ENCODE data around the gene ACTG1.

ACTG1 gene

GRCh38 chr17:81539571-81539900 is 26.9 kb upstream of the ACTG1 start:
- no peak overlapping the region for H3K9ac ChIP-seq (ENCODE audit: insufficient read length, low read depth)
- H3K9me3 ChIP-seq (ENCODE audit: insufficient read depth, low read length) = no peaks in the 10 kb centered on the region
- DNase-seq (ENCODE audit: low read depth, low spot score) = no peak
- H3K4me1 ChIP-seq (ENCODE audit: insufficient read depth, insufficient read length) = peaks cover 2% of the 10 kb centered on the region
- TF ChIP-seq ZNF274 (IDR thresholded peaks at IDR 0.05; ENCODE audit: low read depth, low read length) (no peak), YY1 (IDR thresholded peaks at IDR 0.05; ENCODE audit: insufficient read depth, insufficient read length) (no peak), SUZ12 (IDR thresholded peaks at IDR 0.05; ENCODE audit: extremely low read depth, insufficient read depth, insufficient read length) (no peak)
- peaks cover 71% of the 10 kb centered on the region for H3K36me3 ChIP-seq (ENCODE audit: insufficient read depth, insufficient read length, low read length)
- no peak overlapping the region for H3K4me3 ChIP-seq (ENCODE audit: insufficient read length, low read depth)
- no peaks in the 10 kb centered on the region for H3K27me3 ChIP-seq (ENCODE audit: insufficient read depth, insufficient read length)

DNA sequence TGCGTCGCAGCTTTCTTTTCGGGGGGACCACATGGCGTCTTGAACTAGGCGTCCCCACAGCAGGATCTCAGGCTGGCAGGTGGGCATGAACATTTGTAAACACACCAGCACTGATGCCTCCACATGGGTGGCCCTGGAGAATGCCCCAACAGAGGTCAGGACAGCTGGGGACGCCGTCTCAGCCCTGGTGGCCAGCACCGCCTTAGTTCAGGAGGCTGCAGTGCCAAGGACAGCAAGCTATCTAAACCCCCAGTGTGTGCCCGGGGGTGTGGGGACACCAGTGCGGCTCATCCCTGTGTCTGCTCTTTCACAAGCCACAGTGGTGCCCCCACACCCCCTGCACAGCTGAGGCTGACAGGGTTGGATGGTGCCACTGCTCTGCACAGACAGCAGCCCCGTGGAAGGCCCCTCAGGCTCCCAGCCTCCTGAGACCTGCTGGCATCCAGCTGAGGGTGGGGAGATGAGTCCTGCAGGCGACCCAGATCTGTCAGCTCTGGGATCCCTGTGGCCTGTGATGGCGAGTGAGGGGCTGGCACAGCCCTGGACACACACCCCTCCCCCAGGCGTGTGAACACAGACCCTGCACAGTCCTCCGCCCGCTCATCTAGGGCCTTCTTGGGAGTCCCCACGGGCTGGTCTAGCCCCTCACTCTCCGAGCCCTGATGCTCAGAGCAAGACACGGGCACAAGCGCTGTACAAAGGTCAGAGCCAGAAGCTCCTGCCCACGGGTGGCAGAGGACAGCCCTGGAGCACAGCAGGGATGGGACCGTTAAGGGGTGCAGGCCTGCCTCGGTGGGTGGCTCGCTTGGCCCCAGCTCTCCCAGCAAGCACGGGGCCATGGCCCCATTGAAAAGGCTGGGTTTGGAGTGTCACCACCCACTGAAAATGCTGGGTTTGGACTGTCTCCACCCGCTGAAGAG is 26.3 kb upstream of the ACTG1 start:
- Histone ChIP-seq H3K9me3 (ENCODE audit: insufficient read depth, low read length) (no peaks in the 10 kb centered on the region), H3K9ac (ENCODE audit: insufficient read length, low read depth) (no peak overlapping the region), H3K36me3 (ENCODE audit: insufficient read depth, insufficient read length, low read length) (peaks cover 65% of the 10 kb centered on the region), H3K4me3 (ENCODE audit: insufficient read length, low read depth) (no peak overlapping the region), H3K4me1 (ENCODE audit: insufficient read depth, insufficient read length) (peaks cover 4% of the 10 kb centered on the region), H3K27me3 (ENCODE audit: insufficient read depth, insufficient read length) (no peaks in the 10 kb centered on the region)
- no peak for DNase-seq (ENCODE audit: low read depth, low spot score)
- TF ChIP-seq ZNF274 (IDR thresholded peaks at IDR 0.05; ENCODE audit: low read depth, low read length) (no peak), YY1 (IDR thresholded peaks at IDR 0.05; ENCODE audit: insufficient read depth, insufficient read length) (no peak), SUZ12 (IDR thresholded peaks at IDR 0.05; ENCODE audit: extremely low read depth, insufficient read depth, insufficient read length) (no peak)

DNA sequence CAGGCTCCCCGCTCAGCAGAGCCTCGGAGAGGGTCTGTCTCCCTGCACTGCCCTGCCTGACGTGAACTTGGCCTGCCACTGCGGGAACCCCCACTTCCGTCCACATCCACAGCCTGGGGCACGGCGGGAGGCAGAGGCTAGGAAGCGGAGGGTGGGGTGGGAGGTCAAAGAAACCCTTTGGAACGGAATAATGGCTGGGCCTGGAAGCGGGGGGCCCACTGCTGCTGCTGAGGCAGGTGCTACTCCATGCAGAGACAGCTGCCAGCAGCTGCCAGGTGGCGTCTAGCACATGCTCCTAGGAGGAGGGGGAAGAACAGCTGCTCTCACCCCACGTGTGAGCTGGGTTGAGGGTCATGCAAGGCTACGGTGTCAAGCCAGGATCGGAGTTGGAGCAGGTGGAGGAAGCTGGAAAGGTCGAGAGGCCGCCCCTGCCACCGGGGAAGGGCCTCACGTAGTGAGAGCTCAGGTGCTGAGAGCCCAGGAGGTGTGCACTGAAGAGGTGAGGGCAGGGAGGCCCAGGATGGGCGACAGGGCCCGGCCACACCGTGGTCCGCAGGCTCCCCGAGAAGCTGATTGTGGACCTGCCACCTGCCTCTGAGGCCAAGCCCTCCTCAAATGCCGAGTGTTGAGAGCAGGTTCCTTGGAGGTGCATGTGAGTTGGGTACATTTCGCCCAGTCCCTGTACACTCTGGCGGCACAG is 25.4 kb upstream of the ACTG1 start:
- Histone ChIP-seq H3K36me3 (ENCODE audit: insufficient read depth, insufficient read length, low read length) (peaks cover 56% of the 10 kb centered on the region), H3K4me1 (ENCODE audit: insufficient read depth, insufficient read length) (peaks cover 4% of the 10 kb centered on the region), H3K9me3 (ENCODE audit: insufficient read depth, low read length) (no peaks in the 10 kb centered on the region), H3K27me3 (ENCODE audit: insufficient read depth, insufficient read length) (peaks cover 3% of the 10 kb centered on the region), H3K4me3 (ENCODE audit: insufficient read length, low read depth) (no peak overlapping the region), H3K9ac (ENCODE audit: insufficient read length, low read depth) (no peak overlapping the region)
- no peak for DNase-seq (ENCODE audit: low read depth, low spot score)
- TF ChIP-seq SUZ12 (IDR thresholded peaks at IDR 0.05; ENCODE audit: extremely low read depth, insufficient read depth, insufficient read length) (no peak), YY1 (IDR thresholded peaks at IDR 0.05; ENCODE audit: insufficient read depth, insufficient read length) (no peak), ZNF274 (IDR thresholded peaks at IDR 0.05; ENCODE audit: low read depth, low read length) (no peak)

DNA sequence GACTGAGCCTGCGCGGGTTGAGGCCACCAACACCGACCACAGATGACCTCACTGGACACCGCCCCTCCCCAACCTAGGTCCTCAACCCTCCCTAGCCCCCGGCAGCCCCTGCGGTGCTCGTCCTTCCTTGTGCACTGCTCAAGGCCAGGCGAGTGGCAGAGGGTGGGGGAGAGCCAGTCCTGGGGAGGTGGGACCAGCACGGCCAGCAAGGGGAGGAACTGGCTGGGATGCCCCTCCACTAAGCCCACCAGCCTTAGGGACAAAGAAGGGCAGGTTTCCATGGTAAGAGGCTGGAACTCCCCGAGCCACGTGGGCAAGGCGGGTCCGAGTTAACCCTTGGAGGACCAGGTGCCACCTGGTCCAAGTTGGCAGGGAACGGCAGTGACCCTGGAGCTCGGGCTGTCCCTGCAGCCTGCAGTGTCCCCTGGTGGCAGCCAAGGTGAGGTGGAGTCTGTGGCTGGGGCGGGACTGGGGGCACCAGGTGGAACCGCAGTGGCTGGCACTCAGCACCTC is 24.8 kb upstream of the ACTG1 start:
- peaks cover 6% of the 10 kb centered on the region for H3K4me1 ChIP-seq (ENCODE audit: insufficient read depth, insufficient read length)
- H3K9ac ChIP-seq (ENCODE audit: insufficient read length, low read depth) = no peak overlapping the region
- H3K36me3 ChIP-seq (ENCODE audit: insufficient read depth, insufficient read length, low read length) = peaks cover 50% of the 10 kb centered on the region
- TF ChIP-seq ZNF274 (IDR thresholded peaks at IDR 0.05; ENCODE audit: low read depth, low read length) (no peak), YY1 (IDR thresholded peaks at IDR 0.05; ENCODE audit: insufficient read depth, insufficient read length) (no peak), SUZ12 (IDR thresholded peaks at IDR 0.05; ENCODE audit: extremely low read depth, insufficient read depth, insufficient read length) (no peak)
- no peak overlapping the region for H3K4me3 ChIP-seq (ENCODE audit: insufficient read length, low read depth)
- DNase-seq (ENCODE audit: low read depth, low spot score) = no peak
- H3K27me3 ChIP-seq (ENCODE audit: insufficient read depth, insufficient read length) = peaks cover 7% of the 10 kb centered on the region
- no peaks in the 10 kb centered on the region for H3K9me3 ChIP-seq (ENCODE audit: insufficient read depth, low read length)

DNA sequence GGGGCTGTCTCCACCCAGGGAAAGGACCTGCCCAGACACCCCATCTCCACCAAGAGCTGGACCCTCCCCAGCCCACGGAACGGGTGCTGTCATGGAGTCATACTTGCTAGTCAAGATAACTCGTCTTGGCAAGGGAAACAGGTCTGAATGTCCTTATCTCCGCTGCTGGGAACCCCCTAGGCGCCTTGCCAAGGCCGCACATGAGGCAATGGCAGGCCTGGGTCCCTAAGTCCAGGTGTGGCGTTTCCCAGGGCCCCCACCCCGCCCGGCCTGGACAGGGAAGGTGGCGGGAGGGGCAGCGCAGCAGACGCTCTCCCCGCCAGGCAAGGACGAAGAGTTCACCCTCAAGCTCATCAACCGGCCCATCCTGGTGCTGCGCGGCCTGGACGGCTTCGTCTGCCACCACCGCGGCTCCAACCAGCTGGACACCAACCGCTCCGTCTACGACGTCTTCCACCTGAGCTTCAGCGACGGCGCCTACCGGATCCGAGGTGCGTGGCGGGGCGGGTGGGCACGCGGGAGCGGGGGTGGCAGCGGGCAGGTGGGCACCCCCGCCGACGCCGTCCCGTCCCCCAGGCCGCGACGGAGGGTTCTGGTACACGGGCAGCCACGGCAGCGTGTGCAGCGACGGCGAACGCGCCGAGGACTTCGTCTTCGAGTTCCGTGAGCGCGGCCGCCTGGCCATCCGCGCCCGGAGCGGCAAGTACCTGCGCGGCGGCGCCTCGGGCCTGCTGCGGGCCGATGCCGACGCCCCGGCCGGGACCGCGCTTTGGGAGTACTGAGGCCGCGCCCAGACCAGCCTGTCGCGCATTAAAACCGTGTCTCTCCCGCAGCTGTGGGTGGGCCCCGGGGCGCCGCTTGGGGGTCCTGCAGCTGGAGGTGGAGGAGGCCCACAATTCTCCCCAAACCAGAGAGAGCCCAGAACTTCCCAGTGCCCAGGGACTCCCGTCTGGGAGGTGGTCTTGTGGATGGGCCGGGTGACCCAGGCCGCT is 24.0 kb upstream of the ACTG1 start:
- TF ChIP-seq YY1 (IDR thresholded peaks at IDR 0.05; ENCODE audit: insufficient read depth, insufficient read length) = no peak
- no peak for TF ChIP-seq SUZ12 (IDR thresholded peaks at IDR 0.05; ENCODE audit: extremely low read depth, insufficient read depth, insufficient read length)
- no peak for TF ChIP-seq ZNF274 (IDR thresholded peaks at IDR 0.05; ENCODE audit: low read depth, low read length)
- Histone ChIP-seq H3K36me3 (ENCODE audit: insufficient read depth, insufficient read length, low read length) (peaks cover 45% of the 10 kb centered on the region), H3K9ac (ENCODE audit: insufficient read length, low read depth) (no peak overlapping the region), H3K27me3 (ENCODE audit: insufficient read depth, insufficient read length) (peaks cover 7% of the 10 kb centered on the region), H3K4me1 (ENCODE audit: insufficient read depth, insufficient read length) (peaks cover 6% of the 10 kb centered on the region), H3K4me3 (ENCODE audit: insufficient read length, low read depth) (no peak overlapping the region), H3K9me3 (ENCODE audit: insufficient read depth, low read length) (no peaks in the 10 kb centered on the region)
- no peak for DNase-seq (ENCODE audit: low read depth, low spot score)

- TF ChIP-seq ZNF274 (IDR thresholded peaks at IDR 0.05; ENCODE audit: low read depth, low read length) (no peak), SUZ12 (IDR thresholded peaks at IDR 0.05; ENCODE audit: extremely low read depth, insufficient read depth, insufficient read length) (no peak), YY1 (IDR thresholded peaks at IDR 0.05; ENCODE audit: insufficient read depth, insufficient read length) (no peak)
These were observed 23.1 kb upstream of the ACTG1 start for GRCh38 chr17:81535480-81536298.

More at GRCh38 chr17:81535480-81536298, 23.1 kb upstream of the ACTG1 start:
- H3K36me3 ChIP-seq (ENCODE audit: insufficient read depth, insufficient read length, low read length) = peaks cover 36% of the 10 kb centered on the region
- H3K4me3 ChIP-seq (ENCODE audit: insufficient read length, low read depth) = no peak overlapping the region
- H3K4me1 ChIP-seq (ENCODE audit: insufficient read depth, insufficient read length) = peaks cover 6% of the 10 kb centered on the region
- H3K9ac ChIP-seq (ENCODE audit: insufficient read length, low read depth) = no peak overlapping the region
- no peak for DNase-seq (ENCODE audit: low read depth, low spot score)
- peaks cover 7% of the 10 kb centered on the region for H3K27me3 ChIP-seq (ENCODE audit: insufficient read depth, insufficient read length)
- H3K9me3 ChIP-seq (ENCODE audit: insufficient read depth, low read length) = no peaks in the 10 kb centered on the region

Measured in NT2/D1 (cell line).